ENCODE measurements around the gene CCDC146.
A peak's percentile ranks its signal among the peaks of the same experiment; 100 is the strongest.
"Not testable (repeated sequence)": the region's sequence is repeated elsewhere in the genome, so short reads cannot be mapped to it uniquely, and the experiment has no call there.

The CCDC146 gene

GRCh38 chr7:77246026-77246640, 123.7 kb downstream of the CCDC146 start:
- no peak for DNase-seq (ENCODE audit: low read depth in 2 of 2)

GRCh38 chr7:77247206-77247850, 124.9 kb downstream of the CCDC146 start:
- DNase-seq (ENCODE audit: low read depth in 2 of 2) = peak; percentile 66 to 80

GRCh38 chr7:77248154-77248553, 125.7 kb downstream of the CCDC146 start:
- no peak for DNase-seq (ENCODE audit: low read depth in 2 of 2)

- no peak for DNase-seq (ENCODE audit: low read depth in 2 of 2)
Measured at GRCh38 chr7:77252506-77252905, 130.1 kb downstream of the CCDC146 start.

- no peak for DNase-seq (ENCODE audit: low read depth in 2 of 2)
Measured at GRCh38 chr7:77253151-77253550, 130.7 kb downstream of the CCDC146 start.

- DNase-seq (ENCODE audit: low read depth in 2 of 2) = no peak
Measured at GRCh38 chr7:77254429-77254828, 132.0 kb downstream of the CCDC146 start.

- DNase-seq (ENCODE audit: low read depth in 2 of 2) = no peak
Measured at GRCh38 chr7:77254915-77255314, 132.5 kb downstream of the CCDC146 start.

GRCh38 chr7:77258014-77258413, 135.6 kb downstream of the CCDC146 start:
- DNase-seq (ENCODE audit: low read depth in 2 of 2) = no peak

GRCh38 chr7:77258593-77258992, 136.2 kb downstream of the CCDC146 start:
- no peak for DNase-seq (ENCODE audit: low read depth in 2 of 2)

- DNase-seq (ENCODE audit: low read depth in 2 of 2) = no peak
Measured at GRCh38 chr7:77262316-77262715, 139.9 kb downstream of the CCDC146 start.

- DNase-seq (ENCODE audit: low read depth in 2 of 2) = no peak
Measured at GRCh38 chr7:77265666-77266065, 143.3 kb downstream of the CCDC146 start.

GRCh38 chr7:77266291-77266794, 143.9 kb downstream of the CCDC146 start:
- no peak for DNase-seq (ENCODE audit: low read depth in 2 of 2)

GRCh38 chr7:77269360-77270093, 147.1 kb downstream of the CCDC146 start:
- DNase-seq (ENCODE audit: low read depth in 2 of 2) = no peak

GRCh38 chr7:77270094-77270480, 147.7 kb downstream of the CCDC146 start:
- DNase-seq (ENCODE audit: low read depth in 2 of 2) = no peak

GRCh38 chr7:77271766-77272165, 149.4 kb downstream of the CCDC146 start:
- no peak for DNase-seq (ENCODE audit: low read depth in 2 of 2)

GRCh38 chr7:77275663-77276062, 153.2 kb downstream of the CCDC146 start:
- not testable (repeated sequence) for DNase-seq (ENCODE audit: low read depth in 2 of 2)

GRCh38 chr7:77276120-77276519, 153.7 kb downstream of the CCDC146 start:
- DNase-seq (ENCODE audit: low read depth in 2 of 2) = no peak

GRCh38 chr7:77281780-77282478, 159.5 kb downstream of the CCDC146 start:
- DNase-seq (ENCODE audit: low read depth in 2 of 2) = no peak

- DNase-seq (ENCODE audit: low read depth in 2 of 2) = no peak
Measured at GRCh38 chr7:77282897-77283296, 160.5 kb downstream of the CCDC146 start.

GRCh38 chr7:77284005-77284404, 161.6 kb downstream of the CCDC146 start:
- DNase-seq (ENCODE audit: low read depth in 2 of 2) = no peak

GRCh38 chr7:77284616-77285015, 162.2 kb downstream of the CCDC146 start:
- no peak for DNase-seq (ENCODE audit: low read depth in 2 of 2)

- no peak for DNase-seq (ENCODE audit: low read depth in 2 of 2)
Measured at GRCh38 chr7:77288676-77289320, 166.4 kb downstream of the CCDC146 start.
